ENCODE data around the gene IL22.

IL22 gene

DNA sequence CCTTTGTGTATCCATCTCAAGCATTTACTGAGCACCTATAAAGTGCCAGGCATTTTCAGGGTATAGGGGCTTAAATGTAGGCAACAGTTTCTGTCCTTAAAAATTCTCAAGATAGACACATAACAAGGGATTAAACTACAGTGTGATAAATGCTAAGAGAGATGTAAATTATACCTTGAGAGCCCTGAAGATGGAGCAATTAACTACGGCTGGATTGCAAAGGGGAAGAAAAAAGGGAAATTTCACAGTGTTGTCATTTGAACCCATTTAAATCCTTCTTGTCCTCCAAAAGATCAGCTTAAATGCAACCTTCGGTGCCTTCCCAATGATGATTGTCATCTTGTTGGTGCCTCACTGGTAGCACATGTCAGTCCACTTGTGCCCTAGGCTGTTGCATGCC, 16.3 kb downstream of the IL22 start:
- H3K9ac ChIP-seq (ENCODE audit: low read depth, low read length, poor library complexity, severe bottlenecking), result peak overlapping the region; percentile 69
- H3K9me2 ChIP-seq (replicated peaks; ENCODE audit: low read depth, low read length), result no peaks in the 10 kb centered on the region
- no peaks in the 10 kb centered on the region for H4K20me1 ChIP-seq (ENCODE audit: insufficient read depth, low read length, poor library complexity, severe bottlenecking)
- TF ChIP-seq, protein P1, sequence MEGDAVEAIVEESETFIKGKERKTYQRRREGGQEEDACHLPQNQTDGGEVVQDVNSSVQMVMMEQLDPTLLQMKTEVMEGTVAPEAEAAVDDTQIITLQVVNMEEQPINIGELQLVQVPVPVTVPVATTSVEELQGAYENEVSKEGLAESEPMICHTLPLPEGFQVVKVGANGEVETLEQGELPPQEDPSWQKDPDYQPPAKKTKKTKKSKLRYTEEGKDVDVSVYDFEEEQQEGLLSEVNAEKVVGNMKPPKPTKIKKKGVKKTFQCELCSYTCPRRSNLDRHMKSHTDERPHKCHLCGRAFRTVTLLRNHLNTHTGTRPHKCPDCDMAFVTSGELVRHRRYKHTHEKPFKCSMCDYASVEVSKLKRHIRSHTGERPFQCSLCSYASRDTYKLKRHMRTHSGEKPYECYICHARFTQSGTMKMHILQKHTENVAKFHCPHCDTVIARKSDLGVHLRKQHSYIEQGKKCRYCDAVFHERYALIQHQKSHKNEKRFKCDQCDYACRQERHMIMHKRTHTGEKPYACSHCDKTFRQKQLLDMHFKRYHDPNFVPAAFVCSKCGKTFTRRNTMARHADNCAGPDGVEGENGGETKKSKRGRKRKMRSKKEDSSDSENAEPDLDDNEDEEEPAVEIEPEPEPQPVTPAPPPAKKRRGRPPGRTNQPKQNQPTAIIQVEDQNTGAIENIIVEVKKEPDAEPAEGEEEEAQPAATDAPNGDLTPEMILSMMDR (conservative IDR thresholded peaks at IDR 0.05; ENCODE audit: low read length), result peak; percentile 55
- TF ChIP-seq EZH2phosphoT487 (IDR thresholded peaks at IDR 0.05; ENCODE audit: borderline replicate concordance), result no peak
- no peaks in the 10 kb centered on the region for H3K79me2 ChIP-seq (ENCODE audit: insufficient read depth, low read length)
- no peaks in the 10 kb centered on the region for H3K27me3 ChIP-seq (ENCODE audit: insufficient read depth, low read length, poor library complexity, severe bottlenecking)
- H3F3A ChIP-seq (ENCODE audit: low read depth), result no peaks in the 10 kb centered on the region
- H3K4me1 ChIP-seq (ENCODE audit: insufficient read depth, low read length, poor library complexity, severe bottlenecking), result peaks cover 68% of the 10 kb centered on the region
- no peaks in the 10 kb centered on the region for H3K9me3 ChIP-seq (ENCODE audit: insufficient read depth, low read depth, low read length)
- H3K4me3 ChIP-seq (ENCODE audit: low read length, poor library complexity, severe bottlenecking), result peak overlapping the region; percentile 71
- H3K36me3 ChIP-seq (ENCODE audit: insufficient read depth, low read length), result no peaks in the 10 kb centered on the region
- peak overlapping the region; percentile 87 for H3K4me2 ChIP-seq (ENCODE audit: low read depth, low read length, poor library complexity, severe bottlenecking)
- peak overlapping the region; percentile 88 for H2AFZ ChIP-seq (ENCODE audit: low read length)

DNA sequence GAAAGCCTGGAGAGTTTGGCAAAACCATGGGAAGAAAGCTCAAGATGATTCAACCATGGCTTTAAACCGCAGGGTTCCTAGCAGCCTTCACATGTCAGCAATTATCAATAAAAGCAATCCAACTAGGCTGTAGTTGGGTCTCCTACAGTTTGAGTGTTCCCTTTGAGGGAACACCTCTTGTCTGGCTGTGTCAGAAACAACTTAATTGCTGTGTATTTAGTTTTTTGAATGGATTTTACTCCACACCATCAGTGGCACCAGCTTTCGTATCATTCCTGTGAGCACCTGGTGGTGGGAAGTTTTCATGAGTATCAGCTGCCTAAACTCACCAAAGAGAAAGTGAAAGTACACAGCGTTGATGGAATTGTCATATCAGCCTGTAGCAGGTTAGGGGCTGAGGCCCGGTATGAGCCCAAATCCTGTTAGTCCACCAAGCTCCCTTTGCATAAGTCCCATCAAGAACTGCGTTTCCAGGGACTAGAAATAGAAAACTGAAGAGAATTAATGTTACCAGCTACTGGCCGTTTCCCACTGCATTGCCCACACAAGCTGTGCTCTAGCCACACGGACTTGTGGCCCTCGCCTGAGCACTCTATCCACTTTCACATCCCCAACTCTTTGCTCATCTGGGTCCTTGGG, 16.9 kb downstream of the IL22 start:
- Histone ChIP-seq H3K27me3 (ENCODE audit: insufficient read depth, low read length, poor library complexity, severe bottlenecking) (no peaks in the 10 kb centered on the region), H3K4me3 (ENCODE audit: low read length, poor library complexity, severe bottlenecking) (peak overlapping the region; percentile 71), H4K20me1 (ENCODE audit: insufficient read depth, low read length, poor library complexity, severe bottlenecking) (no peaks in the 10 kb centered on the region), H3K79me2 (ENCODE audit: insufficient read depth, low read length) (no peaks in the 10 kb centered on the region), H3K4me1 (ENCODE audit: insufficient read depth, low read length, poor library complexity, severe bottlenecking) (peaks cover 68% of the 10 kb centered on the region), H3K9me3 (ENCODE audit: insufficient read depth, low read depth, low read length) (no peaks in the 10 kb centered on the region), H3K9me2 (replicated peaks; ENCODE audit: low read depth, low read length) (no peaks in the 10 kb centered on the region), H3K4me2 (ENCODE audit: low read depth, low read length, poor library complexity, severe bottlenecking) (peak overlapping the region; percentile 87), H3K36me3 (ENCODE audit: insufficient read depth, low read length) (no peaks in the 10 kb centered on the region), H2AFZ (ENCODE audit: low read length) (peak overlapping the region; percentile 88), H3K9ac (ENCODE audit: low read depth, low read length, poor library complexity, severe bottlenecking) (peak overlapping the region; percentile 69), H3F3A (ENCODE audit: low read depth) (no peaks in the 10 kb centered on the region)
- TF ChIP-seq, protein P1 (conservative IDR thresholded peaks at IDR 0.05; ENCODE audit: low read length), result no peak
- no peak for TF ChIP-seq EZH2phosphoT487 (IDR thresholded peaks at IDR 0.05; ENCODE audit: borderline replicate concordance)

DNA sequence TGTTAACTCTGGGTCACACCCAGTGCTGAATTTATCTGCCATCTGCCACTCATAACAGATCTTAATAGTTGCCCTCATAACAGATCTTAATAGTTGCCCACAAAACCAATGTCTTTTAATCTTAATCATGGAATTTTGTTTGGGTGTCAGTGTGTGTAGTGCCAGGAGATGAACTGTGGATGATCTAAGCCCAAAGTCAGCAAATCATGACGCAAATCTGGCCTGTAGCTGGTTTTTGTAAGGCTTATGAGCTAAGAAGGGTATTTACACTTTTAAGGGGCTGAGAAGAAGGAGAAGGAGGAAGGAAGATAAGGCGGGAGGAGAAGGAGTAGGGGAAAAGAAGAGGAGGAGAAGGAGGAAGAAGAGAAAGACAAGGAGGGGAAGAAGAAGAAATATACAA, 17.8 kb downstream of the IL22 start:
- H3K9me3 ChIP-seq (ENCODE audit: insufficient read depth, low read depth, low read length), result no peaks in the 10 kb centered on the region
- peak overlapping the region; percentile 87 for H3K4me2 ChIP-seq (ENCODE audit: low read depth, low read length, poor library complexity, severe bottlenecking)
- peak overlapping the region; percentile 88; the same call in 1 of the 2 replicates for H2AFZ ChIP-seq (ENCODE audit: low read length)
- TF ChIP-seq, protein P1 (conservative IDR thresholded peaks at IDR 0.05; ENCODE audit: low read length), result no peak
- TF ChIP-seq EZH2phosphoT487 (IDR thresholded peaks at IDR 0.05; ENCODE audit: borderline replicate concordance), result no peak
- no peaks in the 10 kb centered on the region for H4K20me1 ChIP-seq (ENCODE audit: insufficient read depth, low read length, poor library complexity, severe bottlenecking)
- H3K9me2 ChIP-seq (replicated peaks; ENCODE audit: low read depth, low read length), result no peaks in the 10 kb centered on the region
- H3K9ac ChIP-seq (ENCODE audit: low read depth, low read length, poor library complexity, severe bottlenecking), result peak overlapping the region; percentile 69
- H3K36me3 ChIP-seq (ENCODE audit: insufficient read depth, low read length), result no peaks in the 10 kb centered on the region
- peaks cover 59% of the 10 kb centered on the region for H3K4me1 ChIP-seq (ENCODE audit: insufficient read depth, low read length, poor library complexity, severe bottlenecking)
- no peaks in the 10 kb centered on the region for H3K79me2 ChIP-seq (ENCODE audit: insufficient read depth, low read length)
- no peaks in the 10 kb centered on the region for H3K27me3 ChIP-seq (ENCODE audit: insufficient read depth, low read length, poor library complexity, severe bottlenecking)
- no peaks in the 10 kb centered on the region for H3F3A ChIP-seq (ENCODE audit: low read depth)
- no peak overlapping the region for H3K4me3 ChIP-seq (ENCODE audit: low read length, poor library complexity, severe bottlenecking)

Measured in Loucy (cell line).